Mesendoderm (in vitro differentiated cells): ENCODE data around the gene EVL.

Source experiments
- DNase-seq: peaks from one replicate; pipeline ENCODE4 v3.0.0; 2013
- H2AK5ac ChIP-seq: 2 replicates; pipeline ENCODE4 v1.6.1; 2013; ENCODE audit warnings: low read length, inconsistent platforms
- H2BK120ac ChIP-seq: 2 replicates; pipeline ENCODE4 v1.6.1; 2013; ENCODE audit warnings: low read depth, mild to moderate bottlenecking, low read length, moderate library complexity, mixed read lengths
- H2BK15ac ChIP-seq: replicated peaks from 2 replicates; pipeline ENCODE4 v1.6.1; 2013; ENCODE audit warnings: low read depth, mild to moderate bottlenecking, moderate library complexity
- H2BK5ac ChIP-seq: 2 replicates; pipeline ENCODE4 v1.6.1; 2013; ENCODE audit warnings: low read length, inconsistent platforms
- H3K18ac ChIP-seq: 2 replicates; pipeline ENCODE4 v1.6.1; 2013; ENCODE audit warnings: mild to moderate bottlenecking, low read length, mixed read lengths
- H3K23ac ChIP-seq: one replicate; pipeline ENCODE4 v1.6.1; 2013; ENCODE audit warnings: low read length
- H3K27ac ChIP-seq: 2 replicates; pipeline ENCODE4 v1.5.1; 2013; ENCODE audit warnings: low read depth, mild to moderate bottlenecking, inconsistent platforms, low read length, moderate library complexity
- H3K27me3 ChIP-seq: 2 replicates; pipeline ENCODE4 v1.6.1; 2013; ENCODE audit warnings: low read length, control low read depth, mild to moderate bottlenecking, inconsistent platforms; ENCODE audit not compliant: insufficient read depth, poor library complexity
- H3K36me3 ChIP-seq: 2 replicates; pipeline ENCODE4 v1.6.1; 2013; ENCODE audit warnings: low read length, inconsistent platforms; ENCODE audit not compliant: control insufficient read depth, insufficient read depth
- H3K4ac ChIP-seq: one replicate; pipeline ENCODE4 v1.6.1; 2013; ENCODE audit warnings: low read depth, mild to moderate bottlenecking, low read length, moderate library complexity
- H3K4me1 ChIP-seq: 2 replicates; pipeline ENCODE4 v1.6.1; 2013; ENCODE audit warnings: low read depth, low read length, inconsistent platforms; ENCODE audit not compliant: control insufficient read depth
- H3K4me2 ChIP-seq: 2 replicates; pipeline ENCODE4 v1.6.1; 2013; ENCODE audit warnings: low read length
- H3K4me3 ChIP-seq: 2 replicates; pipeline ENCODE4 v1.5.1; 2013; ENCODE audit warnings: mild to moderate bottlenecking, low read length
- H3K56ac ChIP-seq: one replicate; pipeline ENCODE4 v1.6.1; 2013; ENCODE audit warnings: low read length
- H3K79me1 ChIP-seq: 2 replicates; pipeline ENCODE4 v1.6.1; 2013; ENCODE audit warnings: low read length, inconsistent platforms
- H3K79me2 ChIP-seq: 2 replicates; pipeline ENCODE4 v1.6.1; 2013; ENCODE audit warnings: mild to moderate bottlenecking, low read length; ENCODE audit not compliant: control insufficient read depth, insufficient read depth
- H3K9ac ChIP-seq: 2 replicates; pipeline ENCODE4 v1.6.1; 2013; ENCODE audit warnings: low read length, inconsistent platforms
- H4K5ac ChIP-seq: one replicate; pipeline ENCODE4 v1.6.1; 2013; ENCODE audit warnings: low read length
- H4K8ac ChIP-seq: one replicate; pipeline ENCODE4 v1.6.1; 2013; ENCODE audit warnings: low read depth, mild to moderate bottlenecking, control low read depth, low read length, moderate library complexity
- WGBS: extraction: QIAGEN DNeasy Blood & Tissue Kit; methylation state at CpG from one replicate; pipeline ENCODE4 v1.1.7; 2013; ENCODE audit warnings: low lambda C conversion rate, missing lambda C conversion rate; ENCODE audit not compliant: insufficient coverage; ENCODE audit errors: extremely low coverage; 5-methylcytosine and 5-hydroxymethylcytosine counted together

EVL gene

DNA sequence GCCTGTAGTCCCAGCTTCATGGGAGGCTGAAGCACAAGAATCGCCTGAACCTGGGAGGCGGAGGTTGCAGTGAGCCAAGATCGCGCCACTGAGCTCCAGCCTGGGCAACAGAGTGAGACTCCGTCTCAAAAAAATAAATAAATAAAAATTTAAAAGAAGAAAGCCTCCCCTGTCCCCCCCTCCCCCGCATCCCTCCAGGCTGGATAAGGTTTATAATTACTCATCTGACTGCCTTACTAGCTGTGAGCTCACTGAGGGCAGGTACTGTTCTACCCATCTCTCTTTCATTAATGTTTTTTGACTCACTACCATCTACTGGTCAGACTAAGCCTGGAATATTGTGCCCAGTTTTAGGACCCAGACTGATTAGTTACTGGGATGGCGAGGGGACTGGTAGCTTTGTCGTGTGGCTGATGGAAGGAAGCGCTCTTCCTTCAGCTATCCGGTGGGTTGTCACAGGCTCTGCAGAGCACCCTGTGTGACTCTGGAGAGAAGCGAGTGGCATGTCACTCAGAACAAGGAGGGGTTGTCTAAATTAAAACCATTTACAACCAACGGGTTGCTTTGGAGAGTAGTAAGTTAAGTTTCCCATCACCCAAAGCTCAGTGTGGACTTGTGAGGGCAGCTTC is 16.9 kb downstream of the EVL start:
- no peak overlapping the region for H3K9ac ChIP-seq
- H3K4me3 ChIP-seq: no peak overlapping the region
- no peak overlapping the region for H3K18ac ChIP-seq
- H3K56ac ChIP-seq: no peak overlapping the region
- no CpG with 5 or more reads among the region's 12 CpGs for WGBS
- no peak overlapping the region for H2AK5ac ChIP-seq
- no peak overlapping the region for H4K8ac ChIP-seq
- H4K5ac ChIP-seq: no peak overlapping the region
- H3K4me2 ChIP-seq: no peak overlapping the region
- peaks cover 2% of the 10 kb centered on the region for H3K4me1 ChIP-seq
- no peaks in the 10 kb centered on the region for H3K36me3 ChIP-seq
- H3K27ac ChIP-seq: no peak overlapping the region
- no peak overlapping the region for H3K4ac ChIP-seq
- H2BK120ac ChIP-seq: no peak overlapping the region
- no peak for DNase-seq
- peaks cover 3% of the 10 kb centered on the region for H3K79me1 ChIP-seq
- no peak overlapping the region for H3K23ac ChIP-seq
- no peaks in the 10 kb centered on the region for H3K79me2 ChIP-seq
- H2BK15ac ChIP-seq: no peak overlapping the region
- no peaks in the 10 kb centered on the region for H3K27me3 ChIP-seq
- H2BK5ac ChIP-seq: no peak overlapping the region

DNA sequence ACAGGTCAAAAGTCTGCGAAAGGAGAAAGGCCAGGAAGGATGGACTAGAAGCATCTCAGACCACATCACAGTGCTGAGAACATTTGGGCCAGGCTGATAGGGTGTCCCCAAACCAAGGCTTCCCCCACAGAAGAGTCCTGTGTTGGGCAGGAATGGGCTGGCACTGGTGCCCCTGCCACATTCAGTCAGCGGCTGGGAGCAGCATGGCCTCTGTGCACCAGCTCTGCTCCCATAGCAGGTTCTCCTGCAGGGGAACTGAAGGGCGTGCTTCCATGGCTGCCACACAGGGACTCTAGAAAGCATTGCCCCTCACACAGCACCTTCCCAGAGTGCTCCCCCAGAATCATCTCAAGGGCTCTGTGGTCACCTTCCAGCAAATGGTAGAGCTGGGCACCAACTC is 17.5 kb downstream of the EVL start:
- H3K56ac ChIP-seq: no peak overlapping the region
- no peak overlapping the region for H2BK15ac ChIP-seq
- DNase-seq: no peak
- no peak overlapping the region for H4K8ac ChIP-seq
- H2BK120ac ChIP-seq: no peak overlapping the region
- no peak overlapping the region for H3K4me2 ChIP-seq
- WGBS: no CpG with 5 or more reads among the region's 3 CpGs
- no peak overlapping the region for H3K23ac ChIP-seq
- no peaks in the 10 kb centered on the region for H3K36me3 ChIP-seq
- H3K18ac ChIP-seq: no peak overlapping the region
- no peak overlapping the region for H3K4ac ChIP-seq
- no peak overlapping the region for H3K27ac ChIP-seq
- no peak overlapping the region for H3K4me3 ChIP-seq
- H3K9ac ChIP-seq: no peak overlapping the region
- no peak overlapping the region for H2BK5ac ChIP-seq
- H3K79me2 ChIP-seq: no peaks in the 10 kb centered on the region
- H3K4me1 ChIP-seq: peaks cover 2% of the 10 kb centered on the region
- H3K27me3 ChIP-seq: no peaks in the 10 kb centered on the region
- peaks cover 3% of the 10 kb centered on the region for H3K79me1 ChIP-seq
- no peak overlapping the region for H4K5ac ChIP-seq
- no peak overlapping the region for H2AK5ac ChIP-seq

DNA sequence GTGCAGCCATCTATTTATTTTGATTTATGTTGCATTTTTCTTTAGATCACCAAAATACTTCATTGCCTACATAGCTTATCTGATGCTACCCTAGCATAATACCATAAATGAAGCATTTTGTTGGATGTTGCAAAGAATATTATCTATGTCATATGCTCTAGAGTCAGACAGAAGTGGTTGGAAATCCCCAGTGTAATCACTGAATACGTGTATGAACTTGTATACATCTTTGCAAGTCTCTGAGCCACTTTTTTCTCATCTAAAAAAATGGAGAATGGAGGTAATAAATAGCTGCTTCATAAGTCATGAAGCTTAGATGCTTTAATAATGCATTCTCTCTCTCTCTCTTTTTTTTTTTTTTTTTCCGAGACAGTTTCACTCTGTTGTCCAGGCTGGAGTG is 18.5 kb downstream of the EVL start:
- peaks cover 2% of the 10 kb centered on the region for H3K4me1 ChIP-seq
- no peak overlapping the region for H3K4ac ChIP-seq
- no peak overlapping the region for H2BK15ac ChIP-seq
- H2AK5ac ChIP-seq: no peak overlapping the region
- DNase-seq: no peak
- H4K8ac ChIP-seq: no peak overlapping the region
- no peak overlapping the region for H2BK5ac ChIP-seq
- H3K23ac ChIP-seq: no peak overlapping the region
- H2BK120ac ChIP-seq: no peak overlapping the region
- H3K27ac ChIP-seq: no peak overlapping the region
- H3K9ac ChIP-seq: no peak overlapping the region
- no peaks in the 10 kb centered on the region for H3K36me3 ChIP-seq
- H3K4me2 ChIP-seq: no peak overlapping the region
- H3K18ac ChIP-seq: no peak overlapping the region
- H3K4me3 ChIP-seq: no peak overlapping the region
- H4K5ac ChIP-seq: no peak overlapping the region
- H3K27me3 ChIP-seq: no peaks in the 10 kb centered on the region
- WGBS: no CpG with 5 or more reads among the region's 2 CpGs
- H3K79me1 ChIP-seq: peaks cover 3% of the 10 kb centered on the region
- no peaks in the 10 kb centered on the region for H3K79me2 ChIP-seq
- H3K56ac ChIP-seq: no peak overlapping the region

DNA sequence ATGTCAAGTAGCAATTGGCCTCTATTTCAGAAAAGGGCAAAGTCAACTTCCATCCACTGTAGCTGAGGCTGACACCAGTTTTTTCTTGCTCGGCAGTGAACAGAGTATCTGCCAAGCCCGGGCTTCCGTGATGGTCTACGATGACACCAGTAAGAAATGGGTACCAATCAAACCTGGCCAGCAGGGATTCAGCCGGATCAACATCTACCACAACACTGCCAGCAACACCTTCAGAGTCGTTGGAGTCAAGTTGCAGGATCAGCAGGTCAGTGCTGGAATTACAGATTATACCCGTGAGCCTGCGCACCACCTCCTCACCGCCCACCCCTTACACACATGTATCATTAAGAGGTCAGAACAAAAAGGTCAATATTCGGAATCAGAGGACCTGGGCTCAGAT is 19.4 kb downstream of the EVL start:
- Histone ChIP-seq H3K79me1 (peaks cover 2% of the 10 kb centered on the region), H3K36me3 (no peaks in the 10 kb centered on the region), H4K8ac (no peak overlapping the region), H3K79me2 (no peaks in the 10 kb centered on the region), H4K5ac (no peak overlapping the region), H2BK5ac (no peak overlapping the region), H3K4me3 (no peak overlapping the region), H2AK5ac (no peak overlapping the region), H3K18ac (no peak overlapping the region), H2BK120ac (no peak overlapping the region), H3K56ac (no peak overlapping the region), H3K4me1 (no peaks in the 10 kb centered on the region), H3K23ac (no peak overlapping the region), H3K4ac (no peak overlapping the region), H3K9ac (no peak overlapping the region), H3K27ac (no peak overlapping the region), H3K27me3 (no peaks in the 10 kb centered on the region), H3K4me2 (no peak overlapping the region), H2BK15ac (no peak overlapping the region)
- DNase-seq: no peak
- no CpG with 5 or more reads among the region's 10 CpGs for WGBS

- H2BK5ac ChIP-seq: no peak overlapping the region
These were observed 20.2 kb downstream of the EVL start for GRCh38 chr14:100085462-100085861.

GRCh38 chr14:100086361-100086760 is 21.1 kb downstream of the EVL start:
- Histone ChIP-seq H2BK120ac (no peak overlapping the region), H2BK5ac (no peak overlapping the region), H3K23ac (no peak overlapping the region), H3K4me3 (no peak overlapping the region), H3K36me3 (no peaks in the 10 kb centered on the region), H4K8ac (no peak overlapping the region), H3K4me2 (no peak overlapping the region), H3K18ac (no peak overlapping the region), H3K9ac (no peak overlapping the region), H3K56ac (no peak overlapping the region), H3K4ac (no peak overlapping the region), H3K27ac (no peak overlapping the region), H3K4me1 (no peaks in the 10 kb centered on the region), H3K79me2 (no peaks in the 10 kb centered on the region), H3K27me3 (no peaks in the 10 kb centered on the region), H4K5ac (no peak overlapping the region), H2AK5ac (no peak overlapping the region), H3K79me1 (no peaks in the 10 kb centered on the region), H2BK15ac (no peak overlapping the region)
- no peak for DNase-seq
- WGBS: no CpG with 5 or more reads among the region's 5 CpGs

More at GRCh38 chr14:100085462-100085861, 20.2 kb downstream of the EVL start:
- no peak overlapping the region for H3K9ac ChIP-seq
- H4K5ac ChIP-seq: no peak overlapping the region
- H2BK120ac ChIP-seq: no peak overlapping the region
- no peak overlapping the region for H3K27ac ChIP-seq
- no peak overlapping the region for H2BK15ac ChIP-seq
- no peak overlapping the region for H3K4me3 ChIP-seq
- H3K4ac ChIP-seq: no peak overlapping the region
- H3K18ac ChIP-seq: no peak overlapping the region
- H3K79me2 ChIP-seq: no peaks in the 10 kb centered on the region
- WGBS: no CpG with 5 or more reads among the region's 6 CpGs
- no peak overlapping the region for H2AK5ac ChIP-seq
- H3K36me3 ChIP-seq: no peaks in the 10 kb centered on the region
- no peak for DNase-seq
- H3K23ac ChIP-seq: no peak overlapping the region
- H3K4me2 ChIP-seq: no peak overlapping the region
- H3K79me1 ChIP-seq: no peaks in the 10 kb centered on the region
- no peak overlapping the region for H4K8ac ChIP-seq
- H3K56ac ChIP-seq: no peak overlapping the region
- H3K4me1 ChIP-seq: no peaks in the 10 kb centered on the region
- no peaks in the 10 kb centered on the region for H3K27me3 ChIP-seq
